DMS53 (cell line): Measurements from ENCODE around the gene SOAT1.
"Not testable (repeated sequence)": the region's sequence is repeated elsewhere in the genome, so short reads cannot be mapped to it uniquely, and the experiment has no call there.

Experiments used
- DNase-seq: peaks from one replicate; lab custom pipeline; 2025; lab: John Stamatoyannopoulos, UW

The SOAT1 gene

GRCh38 chr1:179353546-179353945, 59.9 kb downstream of the SOAT1 start:
- DNase-seq, result no peak

GRCh38 chr1:179361631-179362030, 68.0 kb downstream of the SOAT1 start:
- DNase-seq, result not testable (repeated sequence)

GRCh38 chr1:179365342-179366092, 71.9 kb downstream of the SOAT1 start, which contains the start of gene AXDND1:
Gene AXDND1, plus strand, starts transcription at chr1:179365971. Its CDS starts 539 bp downstream, at chr1:179366510.
- peak; percentile 94 for DNase-seq

- DNase-seq, result peak; percentile 67
Measured at GRCh38 chr1:179366093-179366800, 72.7 kb downstream of the SOAT1 start.

GRCh38 chr1:179369751-179370341, 76.2 kb downstream of the SOAT1 start:
- DNase-seq, result peak; percentile 83

- DNase-seq, result no peak
Measured at GRCh38 chr1:179372160-179372559, 78.6 kb downstream of the SOAT1 start.

GRCh38 chr1:179376223-179376622, 82.6 kb downstream of the SOAT1 start:
- DNase-seq, result no peak

GRCh38 chr1:179380299-179380698, 86.7 kb downstream of the SOAT1 start:
- DNase-seq, result no peak

- DNase-seq, result peak; percentile 31
Measured at GRCh38 chr1:179384027-179384426, 90.4 kb downstream of the SOAT1 start.

GRCh38 chr1:179385510-179385909, 91.9 kb downstream of the SOAT1 start:
- no peak for DNase-seq

GRCh38 chr1:179393721-179394120, 100.1 kb downstream of the SOAT1 start:
- no peak for DNase-seq

GRCh38 chr1:179399399-179399798, 105.8 kb downstream of the SOAT1 start:
- not testable (repeated sequence) for DNase-seq
